Smooth muscle cell of the brain vasculature (primary cell): Measurements from ENCODE around the gene TLE3.

Source experiments
- DNase-seq: peaks from one replicate; pipeline ENCODE4 v3.0.0-alpha.2; 2012; ENCODE audit warnings: low read depth, low spot score

TLE3 gene

GRCh38 chr15:70099167-70099966, 1.6 kb upstream of the TLE3 start:
- DNase-seq = peak; percentile 97

DNA sequence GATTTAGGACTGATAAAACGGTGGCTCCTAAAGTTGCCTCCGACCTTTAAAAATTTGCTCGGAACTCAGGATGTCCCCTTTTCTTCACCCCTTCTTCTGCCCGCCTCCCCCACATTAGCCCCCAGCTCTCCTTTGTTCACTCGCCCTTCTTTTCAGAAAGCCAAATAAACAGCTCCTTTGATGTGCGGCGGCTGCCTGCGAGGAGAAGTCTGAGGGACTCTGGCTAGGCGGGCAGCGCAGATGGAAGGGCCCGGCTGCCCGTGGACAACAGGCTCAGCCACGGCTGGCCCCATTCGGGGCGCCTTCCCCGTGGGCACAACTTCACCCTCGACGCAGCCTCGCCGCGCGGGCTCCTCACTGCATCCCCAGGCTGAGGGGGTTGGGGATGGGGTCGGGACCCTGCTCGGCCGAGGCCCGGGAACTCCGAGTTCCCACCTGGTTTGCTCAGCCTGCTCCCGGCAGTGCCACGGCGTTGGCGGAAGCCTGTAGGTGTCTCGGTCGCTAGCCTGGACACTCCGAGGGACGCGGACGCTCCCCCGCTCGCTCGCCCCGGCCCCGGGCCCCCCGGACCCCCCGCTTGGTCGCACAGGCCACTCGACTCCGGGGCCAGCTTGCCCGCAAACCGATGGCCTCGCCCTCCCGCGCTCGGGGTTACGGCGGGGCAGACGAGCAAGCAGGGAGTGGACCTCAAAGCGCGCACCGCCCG, 897 bp upstream of the TLE3 start:
- DNase-seq = no peak

DNA sequence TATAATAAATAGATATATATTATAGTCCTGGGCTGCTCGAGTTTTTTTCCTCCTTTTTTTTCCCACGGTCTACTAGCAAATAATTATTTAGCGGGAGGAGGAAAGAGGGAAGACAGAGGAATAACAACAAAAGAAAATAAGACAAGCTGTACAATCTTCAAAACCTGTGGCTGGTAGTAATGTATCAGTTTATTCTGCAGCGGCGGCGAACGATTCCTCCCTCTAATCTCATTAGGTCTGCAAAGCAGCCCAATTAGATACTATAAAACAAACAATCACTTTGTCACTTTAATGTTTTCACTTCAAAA, 390 bp upstream of the TLE3 start:
- no peak for DNase-seq

DNA sequence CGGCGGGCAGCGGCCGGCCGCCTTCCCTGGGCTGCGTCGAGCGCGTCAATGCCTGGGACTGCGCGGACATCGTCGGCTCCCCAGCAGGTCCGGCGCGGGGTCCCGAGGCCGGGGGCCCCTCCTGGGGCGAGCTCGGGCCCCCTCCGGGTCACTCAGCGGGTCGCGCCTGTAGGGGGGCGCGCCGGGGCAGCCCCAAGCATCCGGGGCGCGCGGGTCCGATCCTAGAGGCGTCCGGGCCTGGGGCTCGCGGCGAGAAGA, 725 bp downstream of the TLE3 start:
- DNase-seq = no peak

DNA sequence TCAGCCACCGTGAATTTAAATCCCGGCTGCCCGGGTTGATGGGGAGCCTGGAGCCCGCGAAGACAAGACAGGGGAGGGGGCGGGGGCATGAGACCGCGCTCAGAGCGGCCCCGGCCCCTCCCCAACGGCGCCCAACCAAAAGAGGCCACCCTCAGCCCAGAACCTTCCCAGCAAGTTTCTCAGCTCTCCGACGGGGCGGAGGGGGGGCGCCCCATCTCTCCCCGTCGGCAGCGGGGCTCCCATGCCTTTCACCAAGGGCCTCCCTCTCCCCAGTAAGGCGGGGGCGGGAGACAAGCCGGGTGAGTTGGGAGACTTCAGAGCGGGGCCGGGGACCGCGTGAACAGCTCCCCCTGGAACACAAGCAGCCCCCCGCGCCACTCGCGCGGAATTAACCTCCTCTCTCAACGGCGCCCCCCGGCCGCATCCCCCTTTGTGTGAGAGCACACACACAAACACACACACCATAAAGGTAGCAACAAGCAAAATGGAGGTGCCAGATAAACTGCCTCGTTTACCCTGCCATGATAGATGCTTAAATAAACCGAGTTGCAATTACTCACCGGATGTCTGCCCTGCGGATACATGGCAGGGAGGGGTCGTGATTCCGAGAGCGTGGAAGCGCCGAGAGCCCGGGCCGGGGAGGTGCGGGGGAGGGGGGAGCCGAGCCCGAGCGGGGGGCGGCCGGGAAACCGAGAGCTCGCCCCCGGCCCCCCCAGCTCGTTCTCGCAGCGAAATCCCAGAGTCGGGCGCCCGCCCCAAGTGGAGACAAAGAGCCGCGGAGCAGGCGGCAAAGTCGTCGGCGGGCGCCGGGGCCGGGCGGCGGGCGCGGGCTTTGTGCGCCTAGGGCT, 1.3 kb downstream of the TLE3 start:
- no peak for DNase-seq

GRCh38 chr15:70095408-70096214, 2.1 kb downstream of the TLE3 start:
- no peak for DNase-seq

DNA sequence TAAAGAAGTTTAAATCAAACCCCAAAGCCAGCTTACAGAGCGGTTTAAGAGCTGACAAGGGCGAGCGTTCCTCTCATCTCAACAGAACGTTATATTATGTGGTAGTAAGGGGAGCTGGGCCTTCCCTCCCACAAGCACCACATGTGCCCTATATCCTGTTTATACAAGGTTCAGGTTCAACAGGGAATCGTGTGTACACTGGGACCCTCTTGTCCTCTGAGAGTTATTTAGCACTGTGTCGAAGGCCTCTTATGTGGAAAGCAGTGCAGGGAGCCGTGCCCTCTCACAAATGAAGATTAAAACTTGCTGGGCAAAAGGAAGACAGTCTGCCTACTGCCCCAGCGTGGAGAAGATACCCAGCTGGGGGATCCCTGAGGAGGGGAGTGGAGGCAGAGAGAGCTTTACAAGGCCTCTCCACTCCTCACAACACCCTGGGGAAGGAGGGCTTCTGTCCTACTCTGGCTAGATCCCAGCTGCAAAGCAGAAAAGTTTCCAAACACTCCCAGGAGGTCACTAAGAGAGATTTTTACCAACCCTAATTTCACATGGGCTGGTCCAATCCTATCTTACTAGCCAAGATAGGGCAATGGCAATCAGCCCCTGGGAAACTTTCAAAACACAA, 2.9 kb downstream of the TLE3 start:
- no peak for DNase-seq

GRCh38 chr15:70093481-70094319, 4.0 kb downstream of the TLE3 start:
- no peak for DNase-seq

- no peak for DNase-seq
These were observed 4.6 kb downstream of the TLE3 start for GRCh38 chr15:70093070-70093469.

DNA sequence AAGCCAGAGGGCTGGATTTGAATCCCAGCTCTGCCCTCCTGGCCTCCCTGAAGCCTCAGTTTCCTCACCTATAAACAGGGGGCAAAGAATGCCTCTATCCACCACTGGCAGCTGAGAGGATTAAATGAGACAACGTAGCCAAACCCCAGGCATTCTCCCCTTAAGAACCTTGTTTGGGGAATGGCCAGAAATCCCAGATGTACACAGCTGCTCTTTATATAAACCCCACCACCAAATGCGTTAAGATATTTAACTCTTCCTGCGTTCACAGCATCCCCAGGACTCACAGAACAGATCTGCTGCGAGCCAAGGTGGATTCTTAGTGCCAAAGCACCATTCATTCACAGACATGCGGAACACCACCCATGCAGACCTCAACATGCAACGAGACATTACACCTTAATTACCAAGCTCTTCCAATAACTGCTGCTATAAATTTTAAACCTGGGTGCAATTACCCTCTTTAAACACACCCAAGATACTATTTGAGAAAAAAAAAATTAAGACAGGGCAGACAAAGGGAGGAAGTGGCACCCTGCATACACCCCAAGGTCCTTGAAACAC, 5.2 kb downstream of the TLE3 start:
- no peak for DNase-seq

GRCh38 chr15:70091726-70092463, 5.8 kb downstream of the TLE3 start:
- no peak for DNase-seq

DNA sequence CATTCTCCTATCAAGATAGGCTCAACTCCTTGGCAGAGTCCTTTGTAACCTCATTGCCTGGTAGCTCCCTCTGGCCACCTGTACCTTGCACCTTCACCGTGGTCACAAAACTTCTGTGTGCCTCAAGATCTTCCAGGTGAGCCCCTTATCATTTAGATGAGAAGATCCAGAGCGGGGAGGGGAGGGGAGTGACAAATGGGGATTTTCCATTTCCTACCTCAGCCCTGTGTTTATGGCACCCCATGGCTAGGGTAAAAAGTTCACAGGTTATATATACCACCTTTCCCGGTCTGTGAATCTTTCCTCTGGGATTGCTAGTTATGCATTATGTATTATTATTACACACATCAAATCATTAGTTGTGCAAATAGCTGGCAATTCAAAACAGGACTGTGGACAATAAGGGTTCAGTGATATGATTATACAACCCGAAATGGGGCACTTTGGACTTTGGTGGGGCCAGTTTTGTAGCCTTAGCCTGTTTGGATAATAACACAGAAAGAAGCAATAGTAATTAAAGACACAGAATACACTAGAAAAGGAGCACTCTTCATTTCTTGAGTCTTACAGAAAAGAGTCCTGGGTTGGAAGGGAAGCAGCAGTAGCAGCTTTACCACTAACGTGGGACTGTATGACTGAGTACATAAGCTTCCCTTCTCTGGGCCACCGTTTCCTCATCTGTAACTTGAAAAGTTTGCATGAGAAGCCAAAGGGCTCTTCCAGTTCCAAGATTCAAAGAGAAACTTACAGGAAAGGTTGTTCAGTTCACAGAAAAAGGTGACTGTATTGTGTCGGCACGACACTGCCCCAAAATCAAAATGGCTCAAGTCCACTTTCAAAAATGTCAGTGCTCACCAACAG, 7.1 kb downstream of the TLE3 start:
- DNase-seq = no peak

DNA sequence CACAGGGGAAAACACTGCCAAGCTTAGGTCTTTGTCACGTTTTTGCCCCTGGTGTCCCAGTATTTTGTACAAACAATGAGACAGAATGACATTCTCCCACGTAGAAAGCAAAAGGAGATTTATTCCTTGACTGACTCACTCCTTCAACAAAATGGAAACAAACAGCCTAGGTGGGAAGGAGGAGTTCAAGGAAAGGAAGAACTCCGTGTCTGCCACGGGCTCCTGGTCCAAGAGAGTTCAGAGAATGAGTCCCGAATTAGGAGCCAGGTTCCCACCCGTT, 8.1 kb downstream of the TLE3 start:
- no peak for DNase-seq

- no peak for DNase-seq
These were observed 8.6 kb downstream of the TLE3 start for GRCh38 chr15:70088887-70089691.

GRCh38 chr15:70088455-70088854, 9.3 kb downstream of the TLE3 start:
- DNase-seq = no peak

GRCh38 chr15:70087708-70088352, 9.9 kb downstream of the TLE3 start:
- no peak for DNase-seq

DNA sequence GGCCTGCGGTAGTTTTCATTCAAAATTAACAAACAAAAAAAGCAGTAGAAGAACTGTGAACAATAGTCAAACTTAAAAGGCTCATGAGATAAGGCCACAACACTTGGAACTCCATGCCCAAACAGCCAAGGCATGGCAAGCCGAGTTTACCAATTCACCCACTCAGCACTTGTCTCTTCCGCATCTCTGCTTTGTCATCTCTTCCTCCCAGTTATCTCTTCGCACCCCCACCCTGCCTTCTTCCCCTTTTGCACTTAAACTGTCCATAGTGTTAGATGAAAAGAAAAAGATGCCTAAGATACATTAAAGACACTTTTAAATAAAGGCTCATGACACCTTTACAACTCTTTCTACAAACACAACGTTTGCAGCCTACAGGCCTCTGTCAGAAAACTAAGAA, 11.1 kb downstream of the TLE3 start:
- DNase-seq = no peak

DNA sequence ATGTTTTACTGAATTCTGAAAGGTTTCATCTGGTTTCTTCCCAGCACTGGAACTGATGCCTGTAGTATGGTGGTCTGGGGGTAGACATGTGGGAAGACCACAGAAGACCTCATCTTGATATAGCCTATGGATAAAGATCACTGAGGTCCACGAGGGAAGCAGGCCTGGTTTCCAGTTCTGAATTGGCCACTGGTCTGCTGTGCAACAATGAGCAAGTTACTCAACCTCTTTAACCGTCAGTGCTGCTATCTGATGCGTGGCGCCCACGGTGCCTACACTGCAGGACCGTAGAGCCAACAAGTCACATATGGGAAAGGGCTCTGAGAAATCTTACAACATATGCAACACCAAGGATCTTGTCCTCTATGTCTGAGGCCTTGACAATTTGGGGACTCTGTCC, 13.3 kb downstream of the TLE3 start:
- no peak for DNase-seq
